HG03097 (cell line): ENCODE results near the gene PCDH9.

ENCODE experiments used
- ATAC-seq: cut with Tn5 transposase; IDR thresholded peaks from one replicate; pipeline ENCODE4 v1.9.1; 2021; ENCODE audit not compliant: unreplicated experiment, low FRiP score

PCDH9 gene

DNA sequence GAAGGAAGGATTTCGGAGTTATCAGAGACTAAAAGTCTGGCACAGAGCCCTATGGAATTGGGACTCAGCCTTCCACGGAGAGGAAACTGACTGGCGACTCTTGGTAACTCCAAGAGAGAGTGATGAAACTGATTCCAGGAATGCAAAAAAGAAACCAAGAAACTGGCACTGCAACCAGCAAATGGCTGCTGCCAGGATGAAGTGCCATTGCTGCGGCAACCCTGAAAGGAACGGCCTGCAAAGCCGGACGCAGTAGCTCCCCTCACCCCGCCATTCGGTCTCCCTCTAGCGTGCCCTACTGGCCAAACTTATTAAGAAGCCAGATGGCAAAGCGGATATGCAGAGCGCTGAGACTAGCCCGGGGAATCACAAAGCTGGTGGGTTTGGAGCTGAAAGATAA lies 236.0 kb downstream of the PCDH9 start:
- ATAC-seq, result peak; percentile 79

DNA sequence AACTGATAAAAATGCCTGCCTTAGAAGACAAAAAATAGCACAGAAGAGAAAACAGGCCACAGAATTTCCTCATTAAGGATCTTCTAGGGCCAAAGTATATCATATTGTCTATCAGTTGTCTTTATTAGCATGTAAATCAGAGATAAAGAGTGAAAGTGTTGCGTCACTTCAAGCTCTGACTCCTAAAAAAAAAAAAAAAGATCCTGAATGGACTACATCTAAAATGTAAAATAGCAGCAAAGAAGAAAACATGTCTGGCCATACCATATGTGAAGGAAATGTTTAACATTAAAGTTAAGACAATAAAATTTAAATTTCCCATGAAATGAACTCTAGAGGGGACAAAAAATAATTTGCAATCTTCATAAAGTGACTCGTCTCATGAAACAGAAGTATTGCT lies 237.4 kb downstream of the PCDH9 start:
- no peak for ATAC-seq

DNA sequence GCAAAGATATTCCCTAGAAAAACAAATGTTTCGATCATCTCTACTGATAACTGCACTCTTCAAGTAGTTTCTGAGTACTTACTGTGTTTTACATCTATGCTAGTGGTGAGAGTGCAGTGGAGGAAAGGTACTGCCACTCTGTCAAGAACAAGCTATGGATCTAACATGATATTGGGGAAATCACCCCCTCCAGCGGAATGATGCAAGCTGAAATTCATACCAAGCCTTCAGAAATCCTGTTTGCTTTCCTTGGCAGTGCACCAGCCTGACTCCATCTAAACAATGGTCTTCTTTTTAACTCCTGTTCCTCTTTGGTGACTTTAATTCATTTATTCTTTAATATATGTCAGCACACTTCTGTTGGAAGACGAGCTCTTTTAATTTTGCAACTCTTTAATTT lies 238.0 kb downstream of the PCDH9 start:
- ATAC-seq, result no peak

DNA sequence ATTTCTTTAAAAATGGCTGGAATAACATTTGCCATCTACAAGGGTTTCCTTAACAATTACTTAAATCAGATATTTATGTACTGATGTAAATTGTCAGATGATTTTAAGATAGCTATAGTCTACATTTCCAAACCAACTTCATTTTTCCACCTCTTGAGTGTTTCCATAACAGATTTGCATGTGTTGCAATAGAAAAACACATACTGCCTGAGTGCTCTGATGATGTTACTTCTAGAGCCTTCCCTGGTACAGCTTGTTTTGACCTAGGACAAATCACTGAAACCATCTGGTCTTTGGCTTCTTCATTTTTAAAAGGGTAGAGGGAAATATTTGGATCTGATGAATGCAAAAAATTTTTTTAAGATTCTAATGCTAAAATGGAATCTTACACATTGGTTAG lies 245.9 kb downstream of the PCDH9 start:
- no peak for ATAC-seq

DNA sequence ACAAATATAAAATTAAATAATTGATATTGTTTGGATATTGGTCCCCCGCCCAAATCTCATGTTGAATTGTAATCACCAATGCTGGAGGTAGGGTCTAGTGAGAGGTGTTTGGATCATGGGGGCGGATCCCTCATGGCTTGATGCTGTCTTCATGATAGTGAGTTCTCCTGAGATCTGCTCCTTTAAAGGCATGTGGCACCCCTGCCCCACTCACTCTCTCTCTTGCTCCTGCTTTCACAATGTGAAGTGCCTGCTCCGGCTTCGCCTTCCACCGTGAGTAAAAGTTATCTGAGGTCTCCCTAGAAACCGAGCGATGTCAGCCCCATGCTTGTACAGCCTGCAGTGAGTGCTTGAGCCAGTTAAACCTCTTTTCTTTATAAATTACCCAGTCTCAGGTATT lies 248.2 kb downstream of the PCDH9 start:
- no peak for ATAC-seq

DNA sequence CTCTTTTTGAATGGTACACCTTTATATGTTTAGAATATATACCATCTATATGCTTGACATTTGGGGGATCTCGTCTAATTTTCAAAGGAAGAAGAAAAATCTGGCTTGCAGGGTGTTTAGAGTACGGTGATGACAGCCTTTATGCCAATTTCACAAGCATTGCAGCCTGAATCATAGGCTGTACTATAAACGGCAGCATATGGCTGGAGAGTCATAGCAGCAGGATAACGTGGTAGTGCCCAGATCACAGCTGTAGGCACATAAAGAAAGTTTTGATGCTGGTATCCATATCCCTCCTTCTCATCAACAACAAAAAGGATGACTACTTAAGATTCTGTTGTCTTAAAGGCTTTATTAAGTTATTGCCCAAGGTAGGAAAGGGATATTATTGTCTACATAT lies 253.0 kb downstream of the PCDH9 start:
- ATAC-seq, result no peak

DNA sequence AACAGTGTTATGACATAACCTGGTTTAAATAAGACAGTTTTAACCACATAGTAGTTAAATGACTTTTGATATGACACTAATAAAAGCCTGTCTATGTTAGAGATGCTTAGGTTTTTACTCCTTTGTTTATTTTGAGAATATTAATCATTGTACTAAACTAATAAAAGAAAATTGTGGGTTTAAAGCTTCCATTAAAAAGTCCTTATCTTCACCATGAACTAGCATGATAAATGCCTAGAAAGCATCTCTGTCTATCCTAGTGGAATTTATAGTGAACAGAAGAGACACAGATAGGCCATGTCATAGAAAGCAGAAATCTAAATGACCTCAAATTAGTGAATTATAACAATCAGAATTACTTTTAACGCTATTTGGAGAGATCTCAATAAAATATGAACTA lies 255.2 kb downstream of the PCDH9 start:
- ATAC-seq, result no peak

DNA sequence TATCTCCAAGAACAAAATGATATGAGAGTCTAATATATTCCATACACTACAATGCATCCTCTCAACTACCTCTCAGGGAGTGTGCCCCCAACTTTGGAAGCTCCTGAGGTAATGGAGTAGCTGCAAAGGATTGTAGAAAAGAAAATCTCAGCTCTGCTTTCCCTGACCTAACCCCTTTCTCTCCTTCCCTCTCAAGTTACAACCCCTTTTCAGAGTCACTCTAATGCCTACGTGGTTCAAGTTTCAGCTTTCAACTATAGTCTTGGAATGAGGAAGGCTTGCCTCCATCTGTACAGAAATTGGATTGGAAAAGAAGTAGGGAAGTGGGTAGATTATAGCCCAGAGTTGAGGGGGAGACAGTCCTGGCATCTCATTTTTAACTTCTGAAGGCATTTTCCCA lies 256.0 kb downstream of the PCDH9 start:
- ATAC-seq, result no peak

DNA sequence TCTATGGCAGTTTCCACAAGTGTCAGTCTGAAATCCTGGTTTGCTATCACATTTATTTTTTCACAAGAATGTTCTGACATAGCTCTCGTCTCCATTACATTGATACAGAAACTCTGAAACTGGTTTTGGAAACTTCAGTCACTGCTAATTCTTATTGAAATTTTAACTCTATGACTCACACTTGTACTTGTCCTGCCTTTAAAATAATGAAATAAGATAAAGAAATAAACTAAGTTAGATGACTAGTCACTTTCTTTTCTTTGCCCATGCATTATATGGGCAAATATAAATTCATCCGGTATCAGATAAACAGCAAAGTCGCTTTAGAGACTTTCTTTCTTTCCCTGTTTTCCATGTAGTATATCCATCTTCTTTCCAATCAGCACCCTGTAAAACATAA lies 257.5 kb downstream of the PCDH9 start:
- no peak for ATAC-seq

DNA sequence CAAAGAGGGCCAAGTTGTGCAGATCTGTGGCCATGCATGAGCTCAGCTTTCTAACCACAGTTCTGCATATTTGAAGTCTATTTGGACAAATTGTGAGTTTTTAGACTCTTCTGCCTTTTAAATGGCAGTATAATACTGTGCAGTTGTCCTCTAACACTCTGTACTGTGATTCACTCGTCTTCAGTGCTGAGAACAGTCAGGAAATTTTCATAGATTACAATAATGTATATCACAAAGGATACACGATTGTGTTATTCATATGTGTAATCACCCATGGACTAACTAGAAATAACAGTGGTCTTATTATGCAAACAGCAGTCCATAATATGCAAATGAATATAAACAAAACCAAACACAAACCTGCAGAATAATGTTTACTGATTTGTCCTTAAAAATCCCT lies 259.1 kb downstream of the PCDH9 start:
- ATAC-seq, result no peak

DNA sequence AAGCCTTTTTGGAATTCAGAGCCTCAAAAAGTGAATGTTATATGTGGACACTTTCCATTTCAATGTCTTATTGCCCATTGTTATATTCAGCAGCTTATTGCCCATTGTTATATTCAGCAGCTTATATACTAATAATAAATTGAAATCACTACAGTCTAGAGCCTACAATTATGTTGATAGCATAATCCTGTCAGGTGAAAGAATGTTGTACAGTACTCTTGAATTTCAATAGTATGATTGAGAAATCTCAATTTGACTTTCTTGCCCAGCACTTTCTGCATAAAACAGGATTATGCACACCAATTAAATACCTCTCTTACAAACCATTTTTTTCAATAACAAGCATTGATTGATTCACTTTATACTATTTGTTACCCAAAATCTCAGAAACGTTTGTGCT lies 260.8 kb downstream of the PCDH9 start:
- no peak for ATAC-seq

DNA sequence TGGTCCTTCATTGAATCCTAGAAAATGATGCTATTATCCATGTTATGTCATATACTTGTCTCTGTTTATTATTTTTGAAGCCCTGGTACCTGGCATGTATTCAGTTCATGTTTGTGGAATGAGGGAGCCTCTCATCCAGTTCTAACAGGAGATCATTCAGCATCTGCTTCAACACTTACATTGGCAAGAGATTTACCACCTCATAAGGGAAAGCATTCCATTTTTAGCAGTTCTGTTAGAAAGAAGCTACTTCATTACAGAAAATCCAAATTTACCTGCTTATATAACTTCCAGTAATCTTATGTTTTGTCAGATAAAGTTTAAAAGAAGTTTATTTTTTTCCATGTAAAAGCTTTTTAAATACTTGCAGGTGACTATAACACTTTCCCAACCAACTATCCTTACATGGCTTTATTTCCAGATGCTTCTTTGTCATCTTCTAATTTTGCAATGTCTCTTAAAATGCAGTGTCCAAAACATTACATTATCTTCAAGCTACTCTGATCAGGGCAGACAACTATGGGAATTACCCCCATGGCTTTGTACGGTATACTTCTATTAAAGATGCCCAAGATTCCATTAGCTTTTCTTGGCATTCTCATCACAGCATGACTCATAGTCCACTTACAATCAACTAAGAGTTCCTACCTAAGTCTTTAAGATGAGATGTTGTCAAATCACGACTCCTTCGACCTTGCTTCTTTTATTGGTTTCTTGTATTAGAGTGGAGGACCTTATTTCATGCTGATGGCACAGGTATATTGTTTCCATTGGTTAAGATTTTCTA lies 262.1 kb downstream of the PCDH9 start:
- ATAC-seq, result no peak

DNA sequence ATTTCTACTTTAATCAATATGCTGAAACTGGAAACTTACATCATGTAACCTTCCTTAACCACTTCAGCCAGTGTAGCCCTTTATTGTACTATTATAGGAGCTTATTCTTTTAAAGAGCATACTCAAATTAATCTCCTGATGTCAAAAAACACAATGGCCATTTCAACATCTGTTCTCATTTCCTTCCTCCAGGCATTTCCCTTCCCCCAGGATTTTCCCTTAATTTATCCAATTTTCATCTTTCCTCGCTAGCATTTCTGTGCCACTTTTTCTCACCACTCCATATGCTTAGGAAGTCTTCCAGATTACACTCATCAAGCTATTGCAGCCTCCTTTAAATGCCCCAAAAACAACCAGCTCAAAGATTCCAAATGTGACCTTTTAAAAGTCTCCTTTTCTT lies 265.0 kb downstream of the PCDH9 start:
- no peak for ATAC-seq

DNA sequence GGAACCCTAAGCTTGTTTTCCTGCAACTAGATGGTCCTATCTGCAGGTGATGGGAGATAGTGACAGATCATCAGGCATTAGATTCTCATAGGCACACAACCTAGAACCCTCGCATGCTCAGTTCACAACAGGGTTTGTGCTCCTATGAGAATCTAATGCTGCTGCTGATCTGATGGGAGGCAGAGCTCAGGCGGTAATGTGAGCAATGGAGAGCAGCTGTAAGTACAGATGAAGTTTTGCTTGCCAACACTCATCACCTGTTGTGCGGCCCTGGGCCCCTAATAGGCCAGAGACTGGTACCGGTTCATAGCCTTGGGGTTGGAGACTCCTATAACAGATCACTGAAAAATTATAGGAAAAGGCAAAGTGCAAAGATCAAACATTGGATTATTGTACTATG lies 267.2 kb downstream of the PCDH9 start:
- ATAC-seq, result no peak

DNA sequence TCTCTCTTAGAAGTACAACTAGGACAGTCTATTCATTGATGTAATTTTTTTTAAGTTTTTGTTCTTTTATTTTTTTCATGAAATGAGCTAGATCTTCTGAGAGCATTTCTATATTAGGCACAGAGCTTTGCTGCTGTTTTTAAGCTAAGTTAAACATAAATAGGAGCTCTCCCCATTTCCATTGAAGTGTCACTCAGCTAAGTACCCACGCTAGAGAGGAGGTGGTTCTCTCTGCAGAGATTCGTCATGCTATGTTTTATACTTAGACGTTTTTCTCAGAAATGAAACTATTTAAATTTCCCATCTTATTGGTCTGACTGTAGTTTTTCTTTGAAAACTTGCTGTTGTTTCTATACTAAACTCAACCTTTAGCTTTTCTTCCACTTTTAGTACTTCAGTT lies 271.5 kb downstream of the PCDH9 start:
- no peak for ATAC-seq

DNA sequence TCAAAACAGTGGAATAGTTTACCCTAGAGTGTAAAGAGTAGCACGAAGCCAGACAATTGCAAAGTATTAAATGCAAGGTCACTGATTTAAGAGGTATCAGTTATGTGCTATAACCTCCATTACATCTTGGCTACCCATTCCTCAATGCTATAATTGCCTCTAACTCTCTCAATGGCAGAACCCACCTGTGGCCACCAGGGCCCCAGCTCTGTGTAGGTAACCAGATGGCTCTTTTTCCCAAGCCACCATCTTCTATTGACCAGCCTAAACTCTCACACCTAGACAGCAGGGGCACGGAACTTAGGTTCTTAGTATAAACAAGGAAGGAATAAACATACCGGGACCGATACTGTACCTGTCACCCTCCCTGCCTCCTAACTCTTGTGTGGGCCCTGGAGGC lies 277.6 kb downstream of the PCDH9 start:
- ATAC-seq, result no peak

DNA sequence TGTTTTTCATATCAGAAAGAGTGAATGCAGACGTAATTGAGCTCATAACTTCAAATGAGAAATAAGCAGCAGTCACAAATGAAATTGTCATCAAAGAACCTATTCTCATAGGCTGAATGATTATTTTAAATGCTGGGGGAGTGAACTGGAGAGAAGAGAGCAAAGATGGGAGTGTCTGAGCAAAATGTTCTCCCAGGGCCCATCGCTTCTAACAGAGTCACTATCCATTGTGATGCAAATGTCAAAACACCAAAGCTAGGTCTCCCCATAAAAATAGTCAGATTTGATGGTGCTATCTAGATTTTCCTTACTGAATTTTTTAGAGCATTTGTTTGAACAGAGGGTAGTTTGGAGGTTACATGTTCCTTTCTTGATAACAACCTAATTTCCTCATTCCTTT lies 278.7 kb downstream of the PCDH9 start:
- no peak for ATAC-seq

DNA sequence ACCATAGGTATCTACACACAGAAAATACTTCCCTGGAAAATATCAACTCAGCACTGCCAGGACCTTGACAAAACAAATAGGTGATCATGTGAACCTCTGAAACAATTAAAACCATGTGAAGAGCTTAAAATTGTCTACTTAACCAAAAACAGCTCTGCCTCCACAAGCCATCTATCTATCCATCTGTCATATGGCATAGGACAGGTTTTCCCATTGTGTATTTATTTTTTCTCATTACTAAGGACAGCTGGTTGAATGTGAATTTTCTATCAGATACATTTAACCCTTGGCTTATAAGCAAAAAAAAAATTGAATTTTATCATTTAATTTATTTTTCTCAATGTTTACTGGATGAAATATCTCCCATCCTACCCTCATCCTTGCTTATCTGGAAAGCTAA lies 279.5 kb downstream of the PCDH9 start:
- no peak for ATAC-seq

DNA sequence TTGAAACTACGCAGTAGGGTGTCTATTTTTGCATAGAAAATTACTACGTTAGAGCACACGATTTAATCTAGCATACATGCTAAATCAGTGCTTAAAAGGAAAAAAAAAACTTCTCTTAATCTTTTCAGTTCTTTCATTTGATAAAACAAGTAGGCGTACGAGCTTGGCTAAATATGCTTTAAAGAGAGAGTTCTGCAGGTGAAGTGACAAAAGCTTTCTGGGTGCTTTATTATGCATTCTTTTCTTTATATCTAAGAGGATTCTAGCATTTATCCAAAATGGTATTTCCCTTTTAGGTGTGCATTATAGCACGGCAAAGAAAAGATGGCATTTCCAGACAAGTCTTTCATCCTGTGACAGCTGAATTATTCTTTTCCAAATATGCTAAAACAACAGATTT lies 281.2 kb downstream of the PCDH9 start:
- no peak for ATAC-seq

DNA sequence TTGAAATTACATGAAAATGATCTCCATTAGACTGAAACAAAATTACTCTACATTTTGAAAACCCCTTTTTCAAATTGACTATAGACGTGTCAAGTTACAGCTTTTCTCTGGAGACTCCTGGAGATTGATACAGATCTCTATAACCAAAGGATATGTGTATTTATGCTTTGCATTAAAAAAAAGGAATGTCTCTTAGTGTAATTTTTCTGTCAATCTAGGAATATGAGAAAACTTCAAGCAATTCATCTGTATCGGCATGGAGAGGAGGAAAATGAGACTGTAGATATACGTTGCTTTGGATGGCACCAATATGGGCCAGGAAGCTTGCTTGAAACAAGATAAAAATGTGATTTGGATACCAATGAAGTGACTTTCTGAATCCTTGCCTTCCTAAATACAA lies 286.6 kb downstream of the PCDH9 start:
- no peak for ATAC-seq

DNA sequence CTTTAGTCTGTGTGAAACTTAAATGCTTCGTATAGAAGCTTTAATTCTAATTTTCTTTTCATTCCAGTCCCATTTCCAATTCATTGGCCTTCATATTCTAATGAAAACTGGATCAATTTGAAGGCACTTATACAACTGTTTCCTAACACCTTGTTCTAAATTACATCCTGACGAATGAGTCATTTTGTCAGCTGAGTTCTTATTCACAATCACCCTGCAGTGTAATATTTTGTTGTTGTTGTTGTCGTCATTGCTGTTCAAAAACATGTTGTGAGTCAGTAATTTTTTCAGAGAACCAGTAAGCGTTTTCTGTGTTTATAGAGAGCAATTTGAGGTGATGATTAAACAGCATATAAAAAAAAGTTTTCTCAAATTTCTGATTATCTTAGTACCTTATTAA lies 290.0 kb downstream of the PCDH9 start:
- no peak for ATAC-seq

DNA sequence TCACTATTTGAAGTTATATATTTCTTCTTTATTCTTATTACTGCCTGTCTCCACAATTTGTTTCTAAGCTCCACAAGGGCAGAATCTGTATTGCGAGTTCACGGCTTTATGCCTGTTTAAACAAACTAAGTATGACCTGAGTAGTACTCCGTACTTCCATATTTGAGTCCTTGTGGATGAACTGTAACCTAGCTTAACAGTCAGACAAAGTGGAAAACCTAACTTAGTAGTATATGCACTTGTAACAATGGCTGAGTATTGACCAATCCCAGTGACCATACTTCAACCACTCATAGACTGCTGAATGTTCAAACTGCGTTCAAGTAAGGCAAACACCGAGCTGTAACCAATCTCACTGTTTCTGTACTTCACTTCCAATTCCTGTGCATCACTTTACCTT lies 292.7 kb downstream of the PCDH9 start:
- no peak for ATAC-seq

DNA sequence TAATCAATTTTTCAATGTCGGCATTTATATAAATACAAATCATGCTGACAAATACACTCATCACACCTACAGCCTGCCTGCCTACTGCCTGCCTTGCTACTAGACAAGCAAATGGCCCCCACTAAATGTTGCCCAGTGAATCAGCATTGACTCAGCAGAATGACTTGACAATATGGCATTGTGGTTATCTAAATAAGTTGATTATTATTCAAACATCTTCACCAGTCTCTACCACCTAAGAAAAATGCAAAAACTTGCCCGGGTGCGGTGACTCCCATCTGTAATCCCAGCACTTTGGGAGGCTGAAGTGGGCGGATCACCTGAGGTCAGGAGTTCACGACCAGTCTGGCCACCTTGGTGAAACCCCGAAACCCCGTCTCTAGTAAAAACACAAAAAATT lies 296.1 kb downstream of the PCDH9 start:
- ATAC-seq, result no peak
